ENCODE data around the gene DRGX. TPM values are rescaled to one million over a fixed set of nuclear protein-coding genes. Genes with fewer than 3 reads are reported as not detected.

Gene DRGX
- total RNA-seq, 1 donor = not detected

GRCh38 chr10:49355221-49355620, 40.7 kb downstream of the DRGX start:
- peaks cover 3% of the 10 kb centered on the region for H3K9me3 ChIP-seq (ENCODE audit: low read depth, low read length)
- H3K4me1 ChIP-seq (ENCODE audit: insufficient read depth, low read length) = no peaks in the 10 kb centered on the region
- no peak overlapping the region for H3K27ac ChIP-seq (ENCODE audit: low read depth, low read length)
- no peak overlapping the region for H2AFZ ChIP-seq (ENCODE audit: low read length)
- no peaks in the 10 kb centered on the region for H3K79me2 ChIP-seq (ENCODE audit: insufficient read depth, low read length)
- H3K36me3 ChIP-seq (ENCODE audit: insufficient read depth, low read length) = no peaks in the 10 kb centered on the region
- H3K4me2 ChIP-seq (ENCODE audit: insufficient read depth, low read length) = no peak overlapping the region
- no peaks in the 10 kb centered on the region for H3K27me3 ChIP-seq (ENCODE audit: insufficient read depth, low read length)
- H3K4me3 ChIP-seq (ENCODE audit: insufficient read depth, low read length) = no peak overlapping the region
- no peak for TF ChIP-seq CTCF (IDR thresholded peaks at IDR 0.05; ENCODE audit: extremely low read depth, low read depth, low read length)
- no peak for DNase-seq (ENCODE audit: insufficient read length, low spot score, missing footprints)
- H4K20me1 ChIP-seq (ENCODE audit: insufficient read depth, low read length) = no peaks in the 10 kb centered on the region

- Histone ChIP-seq H3K27ac (ENCODE audit: low read depth, low read length) (no peak overlapping the region), H2AFZ (ENCODE audit: low read length) (no peak overlapping the region), H3K4me3 (ENCODE audit: insufficient read depth, low read length) (no peak overlapping the region), H3K79me2 (ENCODE audit: insufficient read depth, low read length) (no peaks in the 10 kb centered on the region), H3K4me2 (ENCODE audit: insufficient read depth, low read length) (no peak overlapping the region), H3K36me3 (ENCODE audit: insufficient read depth, low read length) (no peaks in the 10 kb centered on the region), H4K20me1 (ENCODE audit: insufficient read depth, low read length) (no peaks in the 10 kb centered on the region), H3K27me3 (ENCODE audit: insufficient read depth, low read length) (no peaks in the 10 kb centered on the region), H3K4me1 (ENCODE audit: insufficient read depth, low read length) (no peaks in the 10 kb centered on the region), H3K9me3 (ENCODE audit: low read depth, low read length) (peaks cover 3% of the 10 kb centered on the region)
- TF ChIP-seq CTCF (IDR thresholded peaks at IDR 0.05; ENCODE audit: extremely low read depth, low read depth, low read length) = no peak
- no peak for DNase-seq (ENCODE audit: insufficient read length, low spot score, missing footprints)
Observed at GRCh38 chr10:49354593-49354992, 41.3 kb downstream of the DRGX start.

- DNase-seq (ENCODE audit: insufficient read length, low spot score, missing footprints) = no peak
- H3K4me3 ChIP-seq (ENCODE audit: insufficient read depth, low read length) = no peak overlapping the region
- no peaks in the 10 kb centered on the region for H3K36me3 ChIP-seq (ENCODE audit: insufficient read depth, low read length)
- H2AFZ ChIP-seq (ENCODE audit: low read length) = no peak overlapping the region
- no peak overlapping the region for H3K27ac ChIP-seq (ENCODE audit: low read depth, low read length)
- no peak overlapping the region for H3K4me2 ChIP-seq (ENCODE audit: insufficient read depth, low read length)
- H3K27me3 ChIP-seq (ENCODE audit: insufficient read depth, low read length) = no peaks in the 10 kb centered on the region
- H3K79me2 ChIP-seq (ENCODE audit: insufficient read depth, low read length) = no peaks in the 10 kb centered on the region
- H3K9me3 ChIP-seq (ENCODE audit: low read depth, low read length) = peaks cover 3% of the 10 kb centered on the region
- H4K20me1 ChIP-seq (ENCODE audit: insufficient read depth, low read length) = no peaks in the 10 kb centered on the region
- no peak for TF ChIP-seq CTCF (IDR thresholded peaks at IDR 0.05; ENCODE audit: extremely low read depth, low read depth, low read length)
- H3K4me1 ChIP-seq (ENCODE audit: insufficient read depth, low read length) = no peaks in the 10 kb centered on the region
Observed at GRCh38 chr10:49353895-49354566, 41.9 kb downstream of the DRGX start.

- no peaks in the 10 kb centered on the region for H3K36me3 ChIP-seq (ENCODE audit: insufficient read depth, low read length)
- no peak overlapping the region for H2AFZ ChIP-seq (ENCODE audit: low read length)
- no peaks in the 10 kb centered on the region for H3K4me1 ChIP-seq (ENCODE audit: insufficient read depth, low read length)
- no peak overlapping the region for H3K27ac ChIP-seq (ENCODE audit: low read depth, low read length)
- no peak overlapping the region for H3K4me3 ChIP-seq (ENCODE audit: insufficient read depth, low read length)
- H3K9me3 ChIP-seq (ENCODE audit: low read depth, low read length) = peaks cover 3% of the 10 kb centered on the region
- H3K4me2 ChIP-seq (ENCODE audit: insufficient read depth, low read length) = no peak overlapping the region
- H3K79me2 ChIP-seq (ENCODE audit: insufficient read depth, low read length) = no peaks in the 10 kb centered on the region
- DNase-seq (ENCODE audit: insufficient read length, low spot score, missing footprints) = no peak
- H3K27me3 ChIP-seq (ENCODE audit: insufficient read depth, low read length) = no peaks in the 10 kb centered on the region
- no peaks in the 10 kb centered on the region for H4K20me1 ChIP-seq (ENCODE audit: insufficient read depth, low read length)
- TF ChIP-seq CTCF (IDR thresholded peaks at IDR 0.05; ENCODE audit: extremely low read depth, low read depth, low read length) = no peak
Observed at GRCh38 chr10:49353026-49353894, 42.6 kb downstream of the DRGX start.
